GM18499 (cell line): Measurements from ENCODE around the gene MED13L.
"Not testable (repeated sequence)": the region's sequence is repeated elsewhere in the genome, so short reads cannot be mapped to it uniquely, and the experiment has no call there.

ENCODE experiments used
- ATAC-seq: cut with Tn5 transposase; IDR thresholded peaks from one replicate; pipeline ENCODE4 v1.9.1; 2021; ENCODE audit warnings: moderate number of reproducible peaks; ENCODE audit not compliant: insufficient read depth, unreplicated experiment

MED13L gene

GRCh38 chr12:115998794-115999478 is 278.6 kb downstream of the MED13L start:
- no peak for ATAC-seq

- ATAC-seq = no peak
Observed at GRCh38 chr12:115998119-115998633, 279.3 kb downstream of the MED13L start.

GRCh38 chr12:115993737-115994136 is 283.8 kb downstream of the MED13L start:
- ATAC-seq = no peak

GRCh38 chr12:115990241-115990640 is 287.3 kb downstream of the MED13L start:
- ATAC-seq = no peak

- no peak for ATAC-seq
Observed at GRCh38 chr12:115988625-115989563, 288.6 kb downstream of the MED13L start.

GRCh38 chr12:115988212-115988611 is 289.3 kb downstream of the MED13L start:
- no peak for ATAC-seq

- no peak for ATAC-seq
Observed at GRCh38 chr12:115984616-115985015, 292.9 kb downstream of the MED13L start.

- ATAC-seq = no peak
Observed at GRCh38 chr12:115983226-115983798, 294.2 kb downstream of the MED13L start.

GRCh38 chr12:115980339-115980738 is 297.2 kb downstream of the MED13L start:
- no peak for ATAC-seq

GRCh38 chr12:115979851-115980250 is 297.6 kb downstream of the MED13L start:
- ATAC-seq = no peak

- ATAC-seq = no peak
Observed at GRCh38 chr12:115979351-115979750, 298.1 kb downstream of the MED13L start.

GRCh38 chr12:115976829-115977228 is 300.7 kb downstream of the MED13L start:
- not testable (repeated sequence) for ATAC-seq

- no peak for ATAC-seq
Observed at GRCh38 chr12:115975411-115975810, 302.1 kb downstream of the MED13L start.

- no peak for ATAC-seq
Observed at GRCh38 chr12:115973968-115974724, 303.3 kb downstream of the MED13L start.

- ATAC-seq = no peak
Observed at GRCh38 chr12:115973066-115973465, 304.4 kb downstream of the MED13L start.

- no peak for ATAC-seq
Observed at GRCh38 chr12:115972241-115972640, 305.3 kb downstream of the MED13L start.

- no peak for ATAC-seq
Observed at GRCh38 chr12:115968211-115968610, 309.3 kb downstream of the MED13L start.

GRCh38 chr12:115966376-115966775 is 311.1 kb downstream of the MED13L start:
- no peak for ATAC-seq

- ATAC-seq = no peak
Observed at GRCh38 chr12:115964626-115965025, 312.9 kb downstream of the MED13L start.

GRCh38 chr12:115964214-115964613 is 313.3 kb downstream of the MED13L start:
- no peak for ATAC-seq
